ENCODE data around the gene MFAP4.

MFAP4 gene, protein sequence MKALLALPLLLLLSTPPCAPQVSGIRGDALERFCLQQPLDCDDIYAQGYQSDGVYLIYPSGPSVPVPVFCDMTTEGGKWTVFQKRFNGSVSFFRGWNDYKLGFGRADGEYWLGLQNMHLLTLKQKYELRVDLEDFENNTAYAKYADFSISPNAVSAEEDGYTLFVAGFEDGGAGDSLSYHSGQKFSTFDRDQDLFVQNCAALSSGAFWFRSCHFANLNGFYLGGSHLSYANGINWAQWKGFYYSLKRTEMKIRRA

DNA sequence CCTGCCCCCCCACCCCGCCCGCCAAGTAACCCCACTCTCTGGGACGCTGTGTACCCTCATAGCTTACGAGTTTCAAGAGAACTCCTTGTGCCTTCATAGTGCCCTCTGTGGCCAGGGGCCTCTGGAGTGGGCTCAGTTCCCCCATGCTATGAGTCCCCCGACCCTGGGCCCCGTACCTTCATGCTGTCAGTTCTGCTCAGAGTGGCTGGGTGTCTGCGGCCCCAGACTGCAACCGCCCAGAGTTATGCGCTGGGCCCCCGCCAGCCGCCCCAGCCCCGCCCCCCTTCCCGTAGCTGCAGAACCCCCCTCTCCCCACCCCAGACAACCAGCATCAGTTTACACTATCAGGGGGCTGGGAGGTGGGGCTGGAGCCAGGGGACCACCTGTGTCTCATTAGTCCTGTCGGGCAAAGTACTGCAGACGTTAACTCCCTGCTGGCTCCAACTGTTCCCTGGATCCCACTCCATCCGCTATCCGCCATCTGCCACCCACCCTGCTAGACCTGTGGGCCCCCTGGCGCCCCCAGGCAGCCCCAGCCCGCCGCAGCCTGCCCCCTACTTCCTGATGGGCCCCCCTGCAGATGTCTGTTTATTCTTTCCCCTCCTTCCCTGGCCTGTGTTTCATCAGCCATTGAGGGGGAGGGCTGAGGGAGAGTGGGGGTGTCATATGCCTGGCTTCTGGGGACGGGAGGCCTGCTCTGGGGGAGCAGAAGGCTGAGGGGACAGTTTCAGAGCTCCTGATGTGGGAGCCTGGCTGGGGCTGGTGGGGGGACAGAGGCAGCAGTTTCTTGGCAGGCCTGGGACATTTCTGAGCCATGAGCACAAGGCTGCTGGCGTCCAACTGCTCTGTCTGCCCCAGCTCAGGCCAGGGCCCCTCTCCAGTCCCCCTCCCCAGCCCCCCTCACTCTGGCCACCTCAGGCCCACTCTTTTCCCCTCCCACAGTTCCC, at the start of gene MFAP4:
TSS of gene MFAP4 (minus strand) at position 217 of the 947 bp plus-strand sequence. CDS start at position 182, 35 bp downstream.
- TF ChIP-seq YY1 (IDR thresholded peaks at IDR 0.05; ENCODE audit: low read depth), result no peak
- TF ChIP-seq NFIC (IDR thresholded peaks at IDR 0.05), result no peak; the same call in 1 of the 2 replicates

DNA sequence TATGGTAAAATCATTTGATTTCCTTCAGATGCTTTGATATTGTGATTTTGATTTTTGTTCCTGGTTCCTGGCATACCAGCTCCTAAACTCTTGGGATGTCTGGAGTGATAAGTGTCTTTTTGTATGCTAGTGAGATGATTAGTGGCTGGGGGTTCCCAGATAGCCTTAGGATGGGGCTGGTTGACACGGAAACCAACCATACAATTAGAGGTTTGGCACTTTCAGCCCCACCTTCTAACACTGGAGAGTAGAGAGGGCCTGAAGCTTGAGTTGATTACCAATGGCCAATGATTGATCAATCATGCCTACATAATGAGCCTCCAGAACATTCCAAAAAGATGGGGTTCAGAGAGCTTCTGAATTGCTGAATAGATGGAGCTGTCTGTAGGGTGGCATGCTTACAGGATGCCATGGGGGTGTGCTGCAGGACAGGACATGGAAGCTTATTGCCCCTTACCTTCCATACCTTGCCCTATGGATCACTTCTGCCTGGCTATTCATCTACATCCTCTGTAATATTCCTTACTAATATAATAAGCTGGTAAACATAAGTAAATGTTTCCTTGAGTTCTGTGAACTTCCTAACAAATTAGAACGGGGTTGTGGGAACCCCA, 46.8 kb upstream of the MFAP4 start:
- TF ChIP-seq FOXM1 (IDR thresholded peaks at IDR 0.05; ENCODE audit: borderline replicate concordance, low read depth) (no peak), YY1 (IDR thresholded peaks at IDR 0.05; ENCODE audit: low read depth) (no peak), TAF1 (IDR thresholded peaks at IDR 0.05; ENCODE audit: low read depth) (no peak), TCF12 (IDR thresholded peaks at IDR 0.05; ENCODE audit: low read depth) (no peak), RAD21 (IDR thresholded peaks at IDR 0.05; ENCODE audit: low read depth) (no peak), NFIC (IDR thresholded peaks at IDR 0.05) (no peak), CREB1 (IDR thresholded peaks at IDR 0.05; ENCODE audit: low read depth) (no peak), EGR1 (IDR thresholded peaks at IDR 0.05) (no peak), TEAD4 (IDR thresholded peaks at IDR 0.05) (no peak), ZBTB7A (IDR thresholded peaks at IDR 0.05; ENCODE audit: low read depth) (no peak), EP300 (IDR thresholded peaks at IDR 0.05; ENCODE audit: borderline replicate concordance) (no peak)
- TF ChIP-seq, protein P1, sequence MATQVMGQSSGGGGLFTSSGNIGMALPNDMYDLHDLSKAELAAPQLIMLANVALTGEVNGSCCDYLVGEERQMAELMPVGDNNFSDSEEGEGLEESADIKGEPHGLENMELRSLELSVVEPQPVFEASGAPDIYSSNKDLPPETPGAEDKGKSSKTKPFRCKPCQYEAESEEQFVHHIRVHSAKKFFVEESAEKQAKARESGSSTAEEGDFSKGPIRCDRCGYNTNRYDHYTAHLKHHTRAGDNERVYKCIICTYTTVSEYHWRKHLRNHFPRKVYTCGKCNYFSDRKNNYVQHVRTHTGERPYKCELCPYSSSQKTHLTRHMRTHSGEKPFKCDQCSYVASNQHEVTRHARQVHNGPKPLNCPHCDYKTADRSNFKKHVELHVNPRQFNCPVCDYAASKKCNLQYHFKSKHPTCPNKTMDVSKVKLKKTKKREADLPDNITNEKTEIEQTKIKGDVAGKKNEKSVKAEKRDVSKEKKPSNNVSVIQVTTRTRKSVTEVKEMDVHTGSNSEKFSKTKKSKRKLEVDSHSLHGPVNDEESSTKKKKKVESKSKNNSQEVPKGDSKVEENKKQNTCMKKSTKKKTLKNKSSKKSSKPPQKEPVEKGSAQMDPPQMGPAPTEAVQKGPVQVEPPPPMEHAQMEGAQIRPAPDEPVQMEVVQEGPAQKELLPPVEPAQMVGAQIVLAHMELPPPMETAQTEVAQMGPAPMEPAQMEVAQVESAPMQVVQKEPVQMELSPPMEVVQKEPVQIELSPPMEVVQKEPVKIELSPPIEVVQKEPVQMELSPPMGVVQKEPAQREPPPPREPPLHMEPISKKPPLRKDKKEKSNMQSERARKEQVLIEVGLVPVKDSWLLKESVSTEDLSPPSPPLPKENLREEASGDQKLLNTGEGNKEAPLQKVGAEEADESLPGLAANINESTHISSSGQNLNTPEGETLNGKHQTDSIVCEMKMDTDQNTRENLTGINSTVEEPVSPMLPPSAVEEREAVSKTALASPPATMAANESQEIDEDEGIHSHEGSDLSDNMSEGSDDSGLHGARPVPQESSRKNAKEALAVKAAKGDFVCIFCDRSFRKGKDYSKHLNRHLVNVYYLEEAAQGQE (IDR thresholded peaks at IDR 0.05; ENCODE audit: low read depth), result no peak
- TF ChIP-seq, protein P2, sequence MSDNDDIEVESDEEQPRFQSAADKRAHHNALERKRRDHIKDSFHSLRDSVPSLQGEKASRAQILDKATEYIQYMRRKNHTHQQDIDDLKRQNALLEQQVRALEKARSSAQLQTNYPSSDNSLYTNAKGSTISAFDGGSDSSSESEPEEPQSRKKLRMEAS (IDR thresholded peaks at IDR 0.05), result no peak
- TF ChIP-seq, protein P3, sequence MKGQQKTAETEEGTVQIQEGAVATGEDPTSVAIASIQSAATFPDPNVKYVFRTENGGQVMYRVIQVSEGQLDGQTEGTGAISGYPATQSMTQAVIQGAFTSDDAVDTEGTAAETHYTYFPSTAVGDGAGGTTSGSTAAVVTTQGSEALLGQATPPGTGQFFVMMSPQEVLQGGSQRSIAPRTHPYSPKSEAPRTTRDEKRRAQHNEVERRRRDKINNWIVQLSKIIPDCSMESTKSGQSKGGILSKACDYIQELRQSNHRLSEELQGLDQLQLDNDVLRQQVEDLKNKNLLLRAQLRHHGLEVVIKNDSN (IDR thresholded peaks at IDR 0.05), result no peak

DNA sequence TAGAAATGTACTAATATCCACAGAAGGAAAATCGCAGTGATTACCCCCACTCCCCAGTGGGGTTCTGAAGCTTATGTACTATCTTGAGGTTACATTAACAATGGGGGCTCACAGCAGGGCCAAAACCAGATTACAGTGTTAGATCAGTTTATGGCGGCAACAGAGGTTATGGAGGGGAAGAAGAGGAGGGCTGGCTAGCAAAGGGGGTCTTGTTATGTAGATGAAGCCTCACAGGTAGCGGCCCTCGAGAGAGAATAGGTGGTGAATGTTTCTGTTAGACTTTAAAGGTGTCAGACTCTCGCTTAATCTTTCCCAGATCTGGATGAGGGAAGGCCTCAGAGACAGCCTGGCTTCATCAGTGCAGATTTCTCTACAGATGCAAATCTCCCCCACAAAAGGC, 46.3 kb upstream of the MFAP4 start:
- TF ChIP-seq RAD21 (IDR thresholded peaks at IDR 0.05; ENCODE audit: low read depth) (no peak), CEBPB (IDR thresholded peaks at IDR 0.05) (no peak), NFIC (IDR thresholded peaks at IDR 0.05) (no peak), TCF12 (IDR thresholded peaks at IDR 0.05; ENCODE audit: low read depth) (no peak), ZBTB7A (IDR thresholded peaks at IDR 0.05; ENCODE audit: low read depth) (no peak), CREB1 (IDR thresholded peaks at IDR 0.05; ENCODE audit: low read depth) (no peak), FOXM1 (IDR thresholded peaks at IDR 0.05; ENCODE audit: borderline replicate concordance, low read depth) (no peak), EP300 (IDR thresholded peaks at IDR 0.05; ENCODE audit: borderline replicate concordance) (no peak), YY1 (IDR thresholded peaks at IDR 0.05; ENCODE audit: low read depth) (no peak), EGR1 (IDR thresholded peaks at IDR 0.05) (no peak)
- TF ChIP-seq, protein P1 (IDR thresholded peaks at IDR 0.05; ENCODE audit: low read depth), result no peak
- TF ChIP-seq, protein P3 (IDR thresholded peaks at IDR 0.05), result no peak

GRCh38 chr17:19431691-19432090, 44.7 kb upstream of the MFAP4 start:
- TF ChIP-seq, protein P1 (IDR thresholded peaks at IDR 0.05; ENCODE audit: low read depth), result no peak
- no peak for TF ChIP-seq ZBTB7A (IDR thresholded peaks at IDR 0.05; ENCODE audit: low read depth)
- no peak for TF ChIP-seq EP300 (IDR thresholded peaks at IDR 0.05; ENCODE audit: borderline replicate concordance)
- no peak for TF ChIP-seq CREB1 (IDR thresholded peaks at IDR 0.05; ENCODE audit: low read depth)
- no peak for TF ChIP-seq TAF1 (IDR thresholded peaks at IDR 0.05; ENCODE audit: low read depth)
- no peak for TF ChIP-seq EGR1 (IDR thresholded peaks at IDR 0.05)
- TF ChIP-seq, protein P2 (IDR thresholded peaks at IDR 0.05), result no peak
- no peak for TF ChIP-seq RAD21 (IDR thresholded peaks at IDR 0.05; ENCODE audit: low read depth)
- TF ChIP-seq TCF12 (IDR thresholded peaks at IDR 0.05; ENCODE audit: low read depth), result no peak
- TF ChIP-seq CEBPB (IDR thresholded peaks at IDR 0.05), result no peak
- TF ChIP-seq TEAD4 (IDR thresholded peaks at IDR 0.05), result no peak
- TF ChIP-seq, protein P3 (IDR thresholded peaks at IDR 0.05), result no peak
- no peak for TF ChIP-seq NFIC (IDR thresholded peaks at IDR 0.05)
- no peak for TF ChIP-seq FOXM1 (IDR thresholded peaks at IDR 0.05; ENCODE audit: borderline replicate concordance, low read depth)
- no peak for TF ChIP-seq YY1 (IDR thresholded peaks at IDR 0.05; ENCODE audit: low read depth)
